PC-9 (cell line): ENCODE measurements around the gene MIOS.

Source experiments
- CTCF ChIP-seq: fragments of 200-600 bp; sonication (generic); conservative IDR thresholded peaks from 2 replicates; pipeline ENCODE4 v1.6.1; 2017; ENCODE audit warnings: mixed run types, antibody characterized with exemption, mild to moderate bottlenecking, moderate library complexity
- EZH2 ChIP-seq: fragments of 200-600 bp; sonication (generic); IDR thresholded peaks from 2 replicates; pipeline ENCODE4 v1.8.0; 2017; ENCODE audit warnings: antibody characterized with exemption, low read depth

- no peak for TF ChIP-seq CTCF
- TF ChIP-seq EZH2, result no peak
Measured at GRCh38 chr7:7617550-7617949, 50.9 kb downstream of the MIOS start.
